ENCODE data around the gene MAP2K4.

The MAP2K4 gene

DNA sequence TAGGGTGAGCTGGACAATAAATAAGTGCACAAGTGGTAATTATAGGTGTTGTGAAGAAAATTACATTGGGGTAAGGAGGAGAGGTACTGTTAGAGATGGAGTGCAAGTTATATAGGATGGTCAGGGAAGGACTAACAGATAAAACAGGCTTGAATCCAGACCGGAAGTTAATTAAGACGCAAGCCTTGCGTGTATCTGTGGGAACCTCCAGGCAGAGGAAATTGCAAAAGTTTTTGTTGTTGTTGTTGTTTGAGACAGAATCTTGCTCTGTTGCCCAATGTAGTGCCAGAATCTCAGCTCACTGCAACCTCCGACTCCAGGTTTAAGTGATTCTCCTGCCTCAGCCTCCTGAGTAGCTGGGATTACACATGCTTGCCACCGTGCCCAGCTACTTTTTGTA, 21.0 kb upstream of the MAP2K4 start:
- no CpG with 5 or more reads among the region's 5 CpGs for WGBS, 2 donors (ENCODE audit: extremely low coverage in 2 of 2, insufficient read length in 2 of 2, insufficient replicate concordance in 1 of 2)
- Histone ChIP-seq H3K18ac (ENCODE audit: low read length) (no peak overlapping the region), H3K23ac (ENCODE audit: low read depth, low read length, poor library complexity) (no peak overlapping the region)

DNA sequence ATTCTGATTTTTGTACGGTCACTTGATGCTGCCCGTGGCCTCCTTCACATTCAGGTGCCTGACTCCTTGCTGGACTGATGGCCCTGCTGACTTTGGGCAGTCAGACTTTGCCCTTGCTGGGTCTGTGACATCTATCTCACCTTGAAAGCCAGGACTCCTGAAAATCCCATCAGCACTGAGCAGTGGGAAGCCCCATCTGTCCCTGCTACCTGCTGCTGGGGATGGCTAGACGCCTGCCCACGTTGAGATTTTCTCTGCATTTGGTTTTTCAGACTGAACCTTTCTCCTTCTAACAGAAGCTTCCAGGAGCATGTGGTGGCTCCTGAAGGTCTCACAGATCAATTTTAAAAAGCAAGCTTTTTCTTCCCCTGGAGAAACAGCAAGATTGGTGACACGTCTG, 13.2 kb upstream of the MAP2K4 start:
- WGBS, 2 donors (ENCODE audit: extremely low coverage in 2 of 2, insufficient read length in 2 of 2, insufficient replicate concordance in 1 of 2): no CpG with 5 or more reads among the region's 5 CpGs
- H3K4me2 ChIP-seq (ENCODE audit: insufficient read depth, low read length, poor library complexity, severe bottlenecking): no peak overlapping the region
- no peak overlapping the region for H3K4ac ChIP-seq (ENCODE audit: low read length)
- no peak overlapping the region for H2BK12ac ChIP-seq (ENCODE audit: low read length)
- no peak overlapping the region for H2BK120ac ChIP-seq (ENCODE audit: low read depth, low read length)
- no peak overlapping the region for H2BK15ac ChIP-seq (ENCODE audit: low read length)
- no peak overlapping the region for H3K18ac ChIP-seq (ENCODE audit: low read length)
- no peaks in the 10 kb centered on the region for H3K9me3 ChIP-seq (replicated peaks in 1 of 2; ENCODE audit: control insufficient read depth in 2 of 2, insufficient read depth in 1 of 2, low read depth in 1 of 2, low read length in 2 of 2)
- H4K91ac ChIP-seq (ENCODE audit: low read depth, low read length, poor library complexity): no peak overlapping the region
- H3K4me1 ChIP-seq (ENCODE audit: control insufficient read depth in 2 of 2, insufficient read depth in 1 of 2, low read depth in 1 of 2, low read length in 2 of 2): no peaks in the 10 kb centered on the region
- no peak overlapping the region for H3K27ac ChIP-seq (replicated peaks; ENCODE audit: low read length)
- H3K79me1 ChIP-seq (ENCODE audit: low read depth, low read length): no peaks in the 10 kb centered on the region
- peak overlapping the region; percentile 44 for H2BK5ac ChIP-seq (ENCODE audit: low read length)
- H2AK5ac ChIP-seq (ENCODE audit: low read depth, low read length): no peak overlapping the region
- H3K4me3 ChIP-seq (ENCODE audit: low read length in 2 of 2): no peak overlapping the region
- no peak for DNase-seq (ENCODE audit: low spot score)
- H3K36me3 ChIP-seq (replicated peaks in 1 of 2; ENCODE audit: control insufficient read depth in 2 of 2, insufficient read depth in 2 of 2, low read length in 2 of 2): no peaks in the 10 kb centered on the region
- no peak overlapping the region for H4K8ac ChIP-seq (ENCODE audit: low read depth, low read length)
- peak overlapping the region; percentile 1 for H2AFZ ChIP-seq (ENCODE audit: low read length)
- H3K14ac ChIP-seq (ENCODE audit: low read length): no peak overlapping the region
- peaks cover 0 to 13% (median 0%) of the 10 kb centered on the region in 3 experiments for H3K27me3 ChIP-seq (ENCODE audit: control insufficient read depth in 3 of 3, insufficient read depth in 3 of 3, low read depth in 1 of 3, low read length in 3 of 3)
- no peak overlapping the region for H3K23ac ChIP-seq (ENCODE audit: low read depth, low read length, poor library complexity)
- H3K9ac ChIP-seq (ENCODE audit: low read depth, low read length, poor library complexity): no peak overlapping the region

More for the DNA sequence above, 21.0 kb upstream of the MAP2K4 start:
- H3K4me3 ChIP-seq (ENCODE audit: low read length in 2 of 2): no peak overlapping the region
- no peaks in the 10 kb centered on the region for H3K79me1 ChIP-seq (ENCODE audit: low read depth, low read length)
- no peak overlapping the region for H2BK15ac ChIP-seq (ENCODE audit: low read length)
- no peak overlapping the region for H3K9ac ChIP-seq (ENCODE audit: low read depth, low read length, poor library complexity)
- H3K27ac ChIP-seq (replicated peaks; ENCODE audit: low read length): no peak overlapping the region
- no peak overlapping the region for H2AK5ac ChIP-seq (ENCODE audit: low read depth, low read length)
- no peak for DNase-seq (ENCODE audit: low spot score)
- H3K4ac ChIP-seq (ENCODE audit: low read length): no peak overlapping the region
- H2BK5ac ChIP-seq (ENCODE audit: low read length): no peak overlapping the region
- H2BK120ac ChIP-seq (ENCODE audit: low read depth, low read length): no peak overlapping the region
- H3K9me3 ChIP-seq (replicated peaks in 1 of 2; ENCODE audit: control insufficient read depth in 2 of 2, insufficient read depth in 1 of 2, low read depth in 1 of 2, low read length in 2 of 2): no peaks in the 10 kb centered on the region
- H3K4me1 ChIP-seq (ENCODE audit: control insufficient read depth in 2 of 2, insufficient read depth in 1 of 2, low read depth in 1 of 2, low read length in 2 of 2): peaks cover 0 to 5% of the 10 kb centered on the region in 2 donors
- no peak overlapping the region for H4K8ac ChIP-seq (ENCODE audit: low read depth, low read length)
- no peak overlapping the region for H3K4me2 ChIP-seq (ENCODE audit: insufficient read depth, low read length, poor library complexity, severe bottlenecking)
- no peak overlapping the region for H2AFZ ChIP-seq (ENCODE audit: low read length)
- no peak overlapping the region for H4K91ac ChIP-seq (ENCODE audit: low read depth, low read length, poor library complexity)
- no peaks in the 10 kb centered on the region for H3K27me3 ChIP-seq (ENCODE audit: control insufficient read depth in 3 of 3, insufficient read depth in 3 of 3, low read depth in 1 of 3, low read length in 3 of 3)
- no peak overlapping the region for H3K14ac ChIP-seq (ENCODE audit: low read length)
- no peaks in the 10 kb centered on the region for H3K36me3 ChIP-seq (replicated peaks in 1 of 2; ENCODE audit: control insufficient read depth in 2 of 2, insufficient read depth in 2 of 2, low read length in 2 of 2)
- H2BK12ac ChIP-seq (ENCODE audit: low read length): no peak overlapping the region

DNA sequence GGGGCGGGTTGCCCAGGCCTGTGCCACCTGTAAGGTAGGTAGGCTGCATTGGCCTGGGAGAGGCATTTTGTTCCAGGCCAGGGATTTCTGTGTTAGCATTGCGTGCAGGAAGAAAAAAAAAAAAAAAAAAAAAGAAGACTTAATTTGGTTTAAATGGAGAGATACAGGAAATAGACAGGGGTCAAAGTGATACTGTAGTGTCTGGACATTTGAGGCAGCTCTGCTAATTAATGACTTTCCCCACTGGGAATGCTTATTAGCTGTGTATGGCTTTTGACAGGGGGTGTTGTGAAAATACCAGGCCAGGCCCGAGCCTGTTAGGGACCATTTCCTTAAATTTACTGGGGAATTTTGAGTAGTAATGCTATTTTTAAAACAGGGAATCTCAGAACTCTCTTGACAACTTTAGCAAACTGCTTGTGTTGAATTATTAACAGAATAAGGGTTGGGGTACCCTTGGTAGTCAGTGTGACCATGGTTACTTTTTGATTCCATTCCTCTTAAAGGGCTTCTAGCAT, 1.0 kb downstream of the MAP2K4 start:
- no peak overlapping the region for H3K27ac ChIP-seq (replicated peaks; ENCODE audit: low read length)
- H3K79me1 ChIP-seq (ENCODE audit: low read depth, low read length): peaks cover 4% of the 10 kb centered on the region
- WGBS, 2 donors (ENCODE audit: extremely low coverage in 2 of 2, insufficient read length in 2 of 2, insufficient replicate concordance in 1 of 2): no CpG with 5 or more reads among the region's 3 CpGs
- H3K9ac ChIP-seq (ENCODE audit: low read depth, low read length, poor library complexity): no peak overlapping the region
- peak overlapping the region; percentile 77 for H3K18ac ChIP-seq (ENCODE audit: low read length)
- no peak overlapping the region for H2BK12ac ChIP-seq (ENCODE audit: low read length)
- peak overlapping the region; percentile 92 for H2AFZ ChIP-seq (ENCODE audit: low read length)
- peaks cover 2 to 12% (median 10%) of the 10 kb centered on the region in 3 experiments for H3K27me3 ChIP-seq (ENCODE audit: control insufficient read depth in 3 of 3, insufficient read depth in 3 of 3, low read depth in 1 of 3, low read length in 3 of 3)
- H4K91ac ChIP-seq (ENCODE audit: low read depth, low read length, poor library complexity): no peak overlapping the region
- H3K14ac ChIP-seq (ENCODE audit: low read length): no peak overlapping the region
- H2BK15ac ChIP-seq (ENCODE audit: low read length): no peak overlapping the region
- H3K9me3 ChIP-seq (replicated peaks in 1 of 2; ENCODE audit: control insufficient read depth in 2 of 2, insufficient read depth in 1 of 2, low read depth in 1 of 2, low read length in 2 of 2): no peaks in the 10 kb centered on the region
- no peak overlapping the region for H2BK120ac ChIP-seq (ENCODE audit: low read depth, low read length)
- H4K8ac ChIP-seq (ENCODE audit: low read depth, low read length): no peak overlapping the region
- H2BK5ac ChIP-seq (ENCODE audit: low read length): peak overlapping the region; percentile 59
- H3K4ac ChIP-seq (ENCODE audit: low read length): no peak overlapping the region
- H3K4me2 ChIP-seq (ENCODE audit: insufficient read depth, low read length, poor library complexity, severe bottlenecking): peak overlapping the region; percentile 52
- H3K4me1 ChIP-seq (ENCODE audit: control insufficient read depth in 2 of 2, insufficient read depth in 1 of 2, low read depth in 1 of 2, low read length in 2 of 2): peaks cover 3 to 9% of the 10 kb centered on the region in 2 donors
- H3K36me3 ChIP-seq (replicated peaks in 1 of 2; ENCODE audit: control insufficient read depth in 2 of 2, insufficient read depth in 2 of 2, low read length in 2 of 2): peaks cover 0 to 4% of the 10 kb centered on the region in 2 donors
- no peak overlapping the region for H3K23ac ChIP-seq (ENCODE audit: low read depth, low read length, poor library complexity)
- no peak for DNase-seq (ENCODE audit: low spot score)
- peak overlapping the region; percentile 66 to 95 for H3K4me3 ChIP-seq (ENCODE audit: low read length in 2 of 2)
- H2AK5ac ChIP-seq (ENCODE audit: low read depth, low read length): no peak overlapping the region

DNA sequence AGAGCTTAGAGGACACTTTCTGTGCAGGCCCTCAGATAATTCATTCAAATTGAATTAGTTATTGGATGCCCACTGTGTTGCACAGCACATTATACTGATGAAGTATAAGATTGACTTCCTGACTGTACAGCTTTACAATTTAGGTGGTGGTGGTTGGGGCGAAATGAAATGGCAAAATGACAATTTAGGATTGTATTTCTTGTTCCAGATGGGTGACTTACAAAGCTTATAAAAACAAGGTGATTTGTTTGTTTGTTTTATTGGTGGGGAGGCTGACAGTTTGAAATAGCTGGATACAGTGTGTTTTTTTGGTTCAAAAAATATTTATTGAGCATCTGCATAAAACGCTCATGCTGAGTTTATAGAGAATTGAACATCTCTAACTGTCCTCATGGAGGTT, 1.6 kb downstream of the MAP2K4 start:
- H3K14ac ChIP-seq (ENCODE audit: low read length): no peak overlapping the region
- H3K36me3 ChIP-seq (replicated peaks in 1 of 2; ENCODE audit: control insufficient read depth in 2 of 2, insufficient read depth in 2 of 2, low read length in 2 of 2): peaks cover 0 to 11% of the 10 kb centered on the region in 2 donors
- H3K4me3 ChIP-seq (ENCODE audit: low read length in 2 of 2): no peak overlapping the region

More for the DNA sequence above, 1.6 kb downstream of the MAP2K4 start:
- no peak overlapping the region for H3K27ac ChIP-seq (replicated peaks; ENCODE audit: low read length)
- H2AK5ac ChIP-seq (ENCODE audit: low read depth, low read length): no peak overlapping the region
- H2BK15ac ChIP-seq (ENCODE audit: low read length): no peak overlapping the region
- H4K91ac ChIP-seq (ENCODE audit: low read depth, low read length, poor library complexity): no peak overlapping the region
- DNase-seq (ENCODE audit: low spot score): no peak
- H2BK5ac ChIP-seq (ENCODE audit: low read length): no peak overlapping the region
- no peak overlapping the region for H4K8ac ChIP-seq (ENCODE audit: low read depth, low read length)
- no peak overlapping the region for H3K9ac ChIP-seq (ENCODE audit: low read depth, low read length, poor library complexity)
- no peak overlapping the region for H3K23ac ChIP-seq (ENCODE audit: low read depth, low read length, poor library complexity)
- no CpG with 5 or more reads among the region's 2 CpGs for WGBS, 2 donors (ENCODE audit: extremely low coverage in 2 of 2, insufficient read length in 2 of 2, insufficient replicate concordance in 1 of 2)
- no peak overlapping the region for H2AFZ ChIP-seq (ENCODE audit: low read length)
- peaks cover 3 to 9% of the 10 kb centered on the region in 2 donors for H3K4me1 ChIP-seq (ENCODE audit: control insufficient read depth in 2 of 2, insufficient read depth in 1 of 2, low read depth in 1 of 2, low read length in 2 of 2)
- H3K27me3 ChIP-seq (ENCODE audit: control insufficient read depth in 3 of 3, insufficient read depth in 3 of 3, low read depth in 1 of 3, low read length in 3 of 3): peaks cover 2 to 12% (median 10%) of the 10 kb centered on the region in 3 experiments
- H3K4me2 ChIP-seq (ENCODE audit: insufficient read depth, low read length, poor library complexity, severe bottlenecking): no peak overlapping the region
- no peak overlapping the region for H2BK120ac ChIP-seq (ENCODE audit: low read depth, low read length)
- H3K4ac ChIP-seq (ENCODE audit: low read length): no peak overlapping the region
- peaks cover 4% of the 10 kb centered on the region for H3K79me1 ChIP-seq (ENCODE audit: low read depth, low read length)
- H3K18ac ChIP-seq (ENCODE audit: low read length): no peak overlapping the region
- no peaks in the 10 kb centered on the region for H3K9me3 ChIP-seq (replicated peaks in 1 of 2; ENCODE audit: control insufficient read depth in 2 of 2, insufficient read depth in 1 of 2, low read depth in 1 of 2, low read length in 2 of 2)
- no peak overlapping the region for H2BK12ac ChIP-seq (ENCODE audit: low read length)
